A549 (cell line): Measurements from ENCODE around the gene HMGB2. TPM values are rescaled to one million over a fixed set of nuclear protein-coding genes. Genes with fewer than 3 reads are reported as not detected.

ENCODE experiments used
- ATAC-seq, 2 experiments: fragments of 200-7000 bp in 1 of 2; fragments of >200 bp in 1 of 2; cut with Nextera tagmentation in 1 of 2; cut with Tn5 transposase in 1 of 2; 3 replicates each; pipeline versions ENCODE4 v1.8.0 to v1.9.1; 2018 to 2020; ENCODE audit warnings: mild to moderate bottlenecking in 1 of 2, moderate library complexity in 1 of 2
- CTCF ChIA-PET: fragments of 300-600 bp; sonication (Branson Sonifier 250); formaldehyde crosslinking; extraction: SDS; loops from one replicate; lab custom pipeline; 2021; ENCODE audit warnings: antibody characterized with exemption, inconsistent platforms; lab: Yijun Ruan, JAX
- POLR2A ChIA-PET: fragments of 350-600 bp; formaldehyde crosslinking; extraction: SDS; loops from one replicate; lab custom pipeline; 2021; ENCODE audit warnings: antibody characterized with exemption, inconsistent platforms; lab: Yijun Ruan, JAX
- DNase-seq, 2 experiments: peaks; one replicate each; pipeline versions ENCODE4 v3.0.0 to v3.0.0-alpha.2; 2011 to 2016; ENCODE audit warnings: low read depth in 1 of 2, low spot score in 1 of 2
- FAIRE-seq: peaks from 2 replicates; lab custom pipeline; 2011; peaks lifted over from hg19 to GRCh38; lab: Jason Lieb, UNC
- H3K27ac ChIP-seq, 2 experiments: fragments of >200 bp; sonication (Bioruptor Twin); formaldehyde crosslinking; 3 replicates each; pipeline ENCODE4 v1.5.1; 2016 to 2017
- H3K4me1 ChIP-seq: fragments of >200 bp; sonication (Bioruptor Twin); formaldehyde crosslinking; 3 replicates; pipeline ENCODE4 v1.6.1; 2016
- H3K4me2 ChIP-seq: fragments of >200 bp; sonication (Bioruptor Twin); formaldehyde crosslinking; 3 replicates; pipeline ENCODE4 v1.6.1; 2016
- H3K4me3 ChIP-seq: fragments of >200 bp; sonication (Bioruptor Twin); formaldehyde crosslinking; 3 replicates; pipeline ENCODE4 v1.5.1; 2016
- H3K9me3 ChIP-seq: fragments of >200 bp; sonication (Bioruptor Twin); formaldehyde crosslinking; 3 replicates; pipeline ENCODE4 v1.6.1; 2016
- CHD2 ChIP-seq: fragments of 150-350 bp; IDR thresholded peaks from 2 replicates; pipeline ENCODE4 v1.6.1; 2014; ENCODE audit warnings: low read length; ENCODE audit not compliant: partially characterized antibody
- ELK1 ChIP-seq: fragments of 150-350 bp; IDR thresholded peaks from 2 replicates; pipeline ENCODE4 v1.6.1; 2014; ENCODE audit warnings: low read depth, mild to moderate bottlenecking, low read length
- EP300 ChIP-seq, 2 experiments: fragments of >200 bp; sonication (Bioruptor Twin); formaldehyde crosslinking; IDR thresholded peaks; 2 replicates in 1 of 2; 3 replicates in 1 of 2; pipeline ENCODE4 v1.6.1; 2016 to 2017
- HDAC2 ChIP-seq: fragments of 200-600 bp; sonication (generic); IDR thresholded peaks from 2 replicates; pipeline ENCODE4 v1.6.1; 2016
- JUN ChIP-seq, 2 experiments: fragments of >200 bp; sonication (Bioruptor Twin); formaldehyde crosslinking; IDR thresholded peaks; 2 replicates in 1 of 2; 3 replicates in 1 of 2; pipeline ENCODE4 v1.6.1; 2016 to 2017
- KDM1A ChIP-seq: fragments of 200-600 bp; sonication (generic); IDR thresholded peaks from 2 replicates; pipeline ENCODE4 v1.6.1; 2016; ENCODE audit warnings: low read depth, mild to moderate bottlenecking
- KDM5A ChIP-seq: fragments of 200-600 bp; sonication (generic); IDR thresholded peaks from 2 replicates; pipeline ENCODE4 v1.6.1; 2016; ENCODE audit warnings: antibody characterized with exemption, mild to moderate bottlenecking
- MAX ChIP-seq: IDR thresholded peaks from 2 replicates; pipeline ENCODE4 v1.6.1; 2012
- MAZ ChIP-seq: fragments of 150-350 bp; IDR thresholded peaks from 2 replicates; pipeline ENCODE4 v1.6.1; 2014; ENCODE audit warnings: antibody characterized with exemption, low read depth, low read length, borderline replicate concordance
- MYC ChIP-seq: IDR thresholded peaks from 2 replicates; pipeline ENCODE4 v1.6.1; 2012; ENCODE audit warnings: mild to moderate bottlenecking, inconsistent platforms, low read length, improper control_type of control experiment, borderline replicate concordance
- NPAS2 ChIP-seq: fragments of 250-450 bp; sonication (Bioruptor Pico); IDR thresholded peaks from 2 replicates; pipeline ENCODE4 v1.8.0; 2022; ENCODE audit warnings: mild to moderate bottlenecking, moderate library complexity, borderline replicate concordance
- PBX3 ChIP-seq: IDR thresholded peaks from 2 replicates; pipeline ENCODE4 v1.6.1; 2012
- PHF8 ChIP-seq: fragments of 200-600 bp; sonication (generic); IDR thresholded peaks from 2 replicates; pipeline ENCODE4 v1.6.1; 2016; ENCODE audit warnings: low read depth, mild to moderate bottlenecking, antibody characterized with exemption, moderate library complexity, borderline replicate concordance
- RAD21 ChIP-seq, 2 experiments: fragments of >200 bp in 1 of 2; sonication (Bioruptor Twin) in 1 of 2; formaldehyde crosslinking in 1 of 2; IDR thresholded peaks in 1 of 2; conservative IDR thresholded peaks in 1 of 2; 2 replicates in 1 of 2; 3 replicates in 1 of 2; pipeline ENCODE4 v1.6.1; 2012 to 2018; ENCODE audit warnings: inconsistent platforms in 1 of 2
- RARB ChIP-seq: fragments of 250-450 bp; sonication (Bioruptor Pico); IDR thresholded peaks from 2 replicates; pipeline ENCODE4 v1.8.0; 2021; ENCODE audit warnings: mild to moderate bottlenecking, moderate library complexity
- RCOR1 ChIP-seq: fragments of 150-350 bp; IDR thresholded peaks from 2 replicates; pipeline ENCODE4 v1.6.1; 2014; ENCODE audit warnings: antibody characterized with exemption, low read length, low read depth
- RNF2 ChIP-seq: fragments of 200-600 bp; sonication (generic); IDR thresholded peaks from 2 replicates; pipeline ENCODE4 v1.6.1; 2016; ENCODE audit warnings: low read depth, mild to moderate bottlenecking, antibody characterized with exemption, moderate library complexity, borderline replicate concordance
- SMC3 ChIP-seq: fragments of >200 bp; sonication (Bioruptor Twin); formaldehyde crosslinking; IDR thresholded peaks from 3 replicates; pipeline ENCODE4 v1.6.1; 2018; ENCODE audit warnings: inconsistent platforms
- TFCP2L1 ChIP-seq: fragments of 250-450 bp; sonication (Bioruptor Pico); IDR thresholded peaks from 2 replicates; pipeline ENCODE4 v1.5.0; 2021; ENCODE audit warnings: mild to moderate bottlenecking
- WGBS: methylation state at CpG from one replicate; pipeline ENCODE4 v1.1.6; 2017; ENCODE audit errors: missing lambda C conversion rate; 5-methylcytosine and 5-hydroxymethylcytosine counted together
- polyA plus RNA-seq, 4 experiments: library from polyadenylated mRNA; depleted of rRNA in 3 of 4; stranded (reverse); fragments of >200 nt; fragmentation: RNase III in 1 of 4; extraction: RNeasy Plus Mini Kit Qiagen cat#74134 plus additional on column Dnase treatment in 1 of 4; gene quantifications; 2 replicates in 3 of 4; 3 replicates in 1 of 4; pipeline ENCODE4 v1.2.3, GENCODE V29; 2011 to 2017
- TF ChIP-seq, protein P1 (sequence below): fragments of >200 bp; sonication (Bioruptor Twin); formaldehyde crosslinking; IDR thresholded peaks from 3 replicates; pipeline ENCODE4 v1.5.1; 2016
- TF ChIP-seq, protein P2 (sequence below): fragments of >200 bp; sonication (Bioruptor Twin); formaldehyde crosslinking; IDR thresholded peaks from 2 replicates; pipeline ENCODE4 v1.6.1; 2016
- TF ChIP-seq, protein P3 (sequence below): fragments of 250-450 bp; sonication (Bioruptor Pico); IDR thresholded peaks from 2 replicates; pipeline ENCODE4 v1.5.0; 2020; ENCODE audit warnings: low read depth, mild to moderate bottlenecking, moderate library complexity
- TF ChIP-seq, protein P4 (sequence below): fragments of 450-650 bp; IDR thresholded peaks from 2 replicates; pipeline ENCODE4 v1.6.1; 2014; ENCODE audit warnings: antibody characterized with exemption

HMGB2 gene
- polyA plus RNA-seq, 2 of the 4 experiments (the other 2 are of a cell fraction): 101 to 128 TPM

DNA sequence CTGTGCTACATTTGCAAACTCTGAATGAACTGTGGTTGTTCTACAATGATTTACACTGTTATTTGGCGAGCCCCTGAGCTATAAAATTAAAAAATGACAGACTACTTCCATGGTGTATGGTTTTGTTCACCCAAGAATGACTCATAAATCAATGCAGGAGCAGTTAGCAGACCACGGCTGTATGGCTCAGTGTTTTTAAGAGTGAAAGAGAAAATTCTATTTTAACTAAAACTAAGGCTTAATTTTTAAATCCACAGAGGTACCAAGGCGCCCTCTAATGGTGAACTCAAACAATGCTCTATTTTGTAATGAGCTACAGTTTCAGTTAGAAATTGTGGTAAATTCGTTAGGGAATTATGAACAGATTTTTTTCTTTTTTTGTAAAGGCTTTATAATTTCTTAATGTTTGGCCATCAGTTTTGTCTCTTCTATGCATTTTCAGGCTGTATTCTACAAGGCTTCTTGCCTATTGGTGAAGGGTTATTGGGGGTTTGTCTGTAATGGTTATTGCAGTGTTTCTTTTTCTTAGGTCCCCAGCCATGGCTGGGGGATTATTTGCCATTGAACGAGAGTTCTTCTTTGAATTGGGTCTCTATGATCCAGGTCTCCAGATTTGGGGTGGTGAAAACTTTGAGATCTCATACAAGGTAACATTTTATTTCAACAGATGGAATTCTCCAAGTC, 32.5 kb downstream of the HMGB2 start:
- H3K27ac ChIP-seq: no peak overlapping the region
- TF ChIP-seq RAD21 (conservative IDR thresholded peaks at IDR 0.05 in 1 of 2, IDR thresholded peaks at IDR 0.05 in 1 of 2): peak; percentile 43 to 58
- TF ChIP-seq SMC3: peak; percentile 25; the same call in 1 of the 3 replicates
- TF ChIP-seq TFCP2L1 (CRISPR knock-in tag): no peak
- TF ChIP-seq JUN (IDR thresholded peaks at IDR 0.05): no peak
- TF ChIP-seq, protein P1, sequence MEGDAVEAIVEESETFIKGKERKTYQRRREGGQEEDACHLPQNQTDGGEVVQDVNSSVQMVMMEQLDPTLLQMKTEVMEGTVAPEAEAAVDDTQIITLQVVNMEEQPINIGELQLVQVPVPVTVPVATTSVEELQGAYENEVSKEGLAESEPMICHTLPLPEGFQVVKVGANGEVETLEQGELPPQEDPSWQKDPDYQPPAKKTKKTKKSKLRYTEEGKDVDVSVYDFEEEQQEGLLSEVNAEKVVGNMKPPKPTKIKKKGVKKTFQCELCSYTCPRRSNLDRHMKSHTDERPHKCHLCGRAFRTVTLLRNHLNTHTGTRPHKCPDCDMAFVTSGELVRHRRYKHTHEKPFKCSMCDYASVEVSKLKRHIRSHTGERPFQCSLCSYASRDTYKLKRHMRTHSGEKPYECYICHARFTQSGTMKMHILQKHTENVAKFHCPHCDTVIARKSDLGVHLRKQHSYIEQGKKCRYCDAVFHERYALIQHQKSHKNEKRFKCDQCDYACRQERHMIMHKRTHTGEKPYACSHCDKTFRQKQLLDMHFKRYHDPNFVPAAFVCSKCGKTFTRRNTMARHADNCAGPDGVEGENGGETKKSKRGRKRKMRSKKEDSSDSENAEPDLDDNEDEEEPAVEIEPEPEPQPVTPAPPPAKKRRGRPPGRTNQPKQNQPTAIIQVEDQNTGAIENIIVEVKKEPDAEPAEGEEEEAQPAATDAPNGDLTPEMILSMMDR: peak; percentile 57
- ATAC-seq: no peak
- WGBS: 23% methylated on average over 5 of the region's 5 CpGs
- ChIA-PET CTCF (interaction anchor here (0.5 to 1.6 kb wide), 24 partner anchors 8 to 289 kb away, joined by 3 to 7 read pairs (median 3); no protein-coding TSS in a partner anchor), POLR2A (no interaction called here)
- DNase-seq: peak in 1 of 2 experiments; percentile 14
- H3K4me1 ChIP-seq: no peaks in the 10 kb centered on the region
- peaks cover 6% of the 10 kb centered on the region; the same call in 1 of the 3 replicates for H3K9me3 ChIP-seq
- no peak overlapping the region for H3K4me2 ChIP-seq
- FAIRE-seq: no peak
- no peak overlapping the region for H3K4me3 ChIP-seq

- Histone ChIP-seq H3K27ac (no peak overlapping the region), H3K4me3 (no peak overlapping the region), H3K4me2 (no peak overlapping the region), H3K4me1 (no peaks in the 10 kb centered on the region), H3K9me3 (no peaks in the 10 kb centered on the region)
- FAIRE-seq: no peak
- no peak for DNase-seq
- 95% methylated on average over 1 of the region's 1 CpG for WGBS
- POLR2A ChIA-PET: no interaction called here
- no peak for ATAC-seq
- no peak for TF ChIP-seq RNF2
- no peak for TF ChIP-seq RARB
- no peak for TF ChIP-seq PHF8
- no peak for TF ChIP-seq TFCP2L1 (CRISPR knock-in tag)
- no peak for TF ChIP-seq CHD2
- no peak for TF ChIP-seq MAZ
- no peak for TF ChIP-seq RCOR1
- no peak for TF ChIP-seq MAX
- no peak for TF ChIP-seq SMC3
- TF ChIP-seq PBX3: no peak
- no peak for TF ChIP-seq KDM5A
- TF ChIP-seq, protein P2, sequence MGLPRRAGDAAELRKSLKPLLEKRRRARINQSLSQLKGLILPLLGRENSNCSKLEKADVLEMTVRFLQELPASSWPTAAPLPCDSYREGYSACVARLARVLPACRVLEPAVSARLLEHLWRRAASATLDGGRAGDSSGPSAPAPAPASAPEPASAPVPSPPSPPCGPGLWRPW: no peak
- CTCF ChIA-PET: no interaction called here
Observed at GRCh38 chr4:173294444-173294843, 39.7 kb downstream of the HMGB2 start.

DNA sequence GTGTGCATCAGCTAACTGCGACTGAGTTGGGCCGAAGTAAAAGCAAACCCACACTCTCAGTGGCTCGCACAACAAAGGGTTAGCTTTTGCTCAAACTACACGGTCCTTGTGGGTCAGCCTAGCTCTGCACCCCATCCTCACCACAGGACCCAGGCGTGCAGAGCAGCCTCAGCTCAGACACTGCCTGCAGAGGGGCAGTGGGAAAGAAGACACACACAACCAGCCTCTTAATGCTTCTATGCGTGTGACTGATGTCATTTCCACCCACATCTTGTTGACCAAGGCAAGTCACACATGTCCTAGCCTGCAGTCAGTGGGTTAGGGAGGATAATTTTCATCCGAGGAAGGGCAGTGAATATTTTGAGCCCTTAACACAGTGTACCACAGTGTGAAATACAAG, 40.5 kb downstream of the HMGB2 start:
- H3K9me3 ChIP-seq: no peaks in the 10 kb centered on the region
- 94% methylated on average over 7 of the region's 7 CpGs for WGBS
- CTCF ChIA-PET: interaction anchor here (0.8 to 1.2 kb wide), 2 partner anchors 8 to 13 kb away, joined by 3 read pairs; no protein-coding TSS in a partner anchor
- H3K4me1 ChIP-seq: no peaks in the 10 kb centered on the region
- no peak overlapping the region for H3K4me2 ChIP-seq
- TF ChIP-seq KDM1A: no peak
- TF ChIP-seq JUN (IDR thresholded peaks at IDR 0.05): no peak
- TF ChIP-seq ELK1: no peak
- no peak for TF ChIP-seq HDAC2
- TF ChIP-seq MYC: no peak
- TF ChIP-seq, protein P3, sequence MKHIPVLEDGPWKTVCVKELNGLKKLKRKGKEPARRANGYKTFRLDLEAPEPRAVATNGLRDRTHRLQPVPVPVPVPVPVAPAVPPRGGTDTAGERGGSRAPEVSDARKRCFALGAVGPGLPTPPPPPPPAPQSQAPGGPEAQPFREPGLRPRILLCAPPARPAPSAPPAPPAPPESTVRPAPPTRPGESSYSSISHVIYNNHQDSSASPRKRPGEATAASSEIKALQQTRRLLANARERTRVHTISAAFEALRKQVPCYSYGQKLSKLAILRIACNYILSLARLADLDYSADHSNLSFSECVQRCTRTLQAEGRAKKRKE (CRISPR knock-in tag): no peak
- TF ChIP-seq, protein P4, sequence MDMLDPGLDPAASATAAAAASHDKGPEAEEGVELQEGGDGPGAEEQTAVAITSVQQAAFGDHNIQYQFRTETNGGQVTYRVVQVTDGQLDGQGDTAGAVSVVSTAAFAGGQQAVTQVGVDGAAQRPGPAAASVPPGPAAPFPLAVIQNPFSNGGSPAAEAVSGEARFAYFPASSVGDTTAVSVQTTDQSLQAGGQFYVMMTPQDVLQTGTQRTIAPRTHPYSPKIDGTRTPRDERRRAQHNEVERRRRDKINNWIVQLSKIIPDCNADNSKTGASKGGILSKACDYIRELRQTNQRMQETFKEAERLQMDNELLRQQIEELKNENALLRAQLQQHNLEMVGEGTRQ: no peak
- no peak for TF ChIP-seq MAX
- no peak for TF ChIP-seq RCOR1
- no peak for TF ChIP-seq RNF2
- TF ChIP-seq NPAS2 (CRISPR knock-in tag): no peak
- no peak for TF ChIP-seq EP300 (IDR thresholded peaks at IDR 0.05)
- TF ChIP-seq, all 56 proteins: peak for 0
- DNase-seq (no peak), FAIRE-seq (no peak), ATAC-seq (no peak)
- no peak overlapping the region for H3K4me3 ChIP-seq
- H3K27ac ChIP-seq: no peak overlapping the region
- POLR2A ChIA-PET: no interaction called here
